HG03575 (cell line): ENCODE measurements around the gene EIF5.

ENCODE experiments used
- ATAC-seq: cut with Tn5 transposase; IDR thresholded peaks from one replicate; pipeline ENCODE4 v1.9.1; 2021; ENCODE audit not compliant: unreplicated experiment, insufficient number of reproducible peaks, low FRiP score; ENCODE audit errors: extremely low read depth

Gene EIF5

DNA sequence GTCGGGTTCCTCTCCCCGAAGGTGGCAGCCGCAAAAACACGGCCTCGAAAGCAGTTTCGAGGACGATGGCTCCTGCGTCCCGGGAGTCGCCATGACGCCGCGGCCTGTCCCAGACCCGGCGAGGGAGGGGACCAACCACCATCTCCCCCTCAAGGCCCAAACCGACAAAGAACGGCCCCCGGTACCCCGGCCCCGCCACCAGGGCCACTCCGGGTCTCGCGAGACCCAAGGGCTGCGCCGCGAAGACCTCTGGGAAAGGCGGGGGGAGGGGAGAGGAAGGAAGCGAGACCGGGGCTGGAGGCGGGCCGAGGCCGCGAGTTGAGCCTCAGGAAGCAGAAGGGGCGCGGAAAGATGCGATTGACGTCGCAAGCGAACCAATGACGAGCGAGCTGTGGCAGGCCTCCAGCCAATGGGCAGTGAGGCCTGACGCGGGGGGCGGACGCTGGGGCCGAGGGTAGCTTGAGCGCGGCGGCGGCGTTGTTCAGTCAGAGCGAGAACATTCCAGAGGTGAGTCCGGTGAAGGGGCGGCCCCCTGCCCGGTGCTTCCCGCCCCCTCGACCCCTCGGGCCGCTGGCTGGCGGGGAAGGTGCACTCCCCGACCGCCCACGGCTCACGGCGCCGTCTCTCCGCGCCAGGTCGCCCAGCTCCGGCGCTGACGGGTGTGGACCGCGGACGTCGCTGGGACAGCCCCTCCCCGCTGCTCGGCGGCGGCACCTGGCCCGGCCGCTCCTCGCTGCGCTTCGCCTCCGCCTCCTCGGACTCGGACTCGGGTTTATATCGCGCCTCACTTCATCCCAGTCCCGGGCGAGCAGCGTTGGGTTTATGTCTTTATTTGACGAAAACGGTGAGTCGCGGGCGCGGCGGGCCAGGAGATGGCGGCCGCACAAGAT, at the start of gene EIF5:
Gene EIF5 (plus strand): TSS at position 484 of the 890 bp plus-strand sequence. CDS start 1,624 bp downstream, outside the sequence.
- peak; percentile 58 for ATAC-seq

DNA sequence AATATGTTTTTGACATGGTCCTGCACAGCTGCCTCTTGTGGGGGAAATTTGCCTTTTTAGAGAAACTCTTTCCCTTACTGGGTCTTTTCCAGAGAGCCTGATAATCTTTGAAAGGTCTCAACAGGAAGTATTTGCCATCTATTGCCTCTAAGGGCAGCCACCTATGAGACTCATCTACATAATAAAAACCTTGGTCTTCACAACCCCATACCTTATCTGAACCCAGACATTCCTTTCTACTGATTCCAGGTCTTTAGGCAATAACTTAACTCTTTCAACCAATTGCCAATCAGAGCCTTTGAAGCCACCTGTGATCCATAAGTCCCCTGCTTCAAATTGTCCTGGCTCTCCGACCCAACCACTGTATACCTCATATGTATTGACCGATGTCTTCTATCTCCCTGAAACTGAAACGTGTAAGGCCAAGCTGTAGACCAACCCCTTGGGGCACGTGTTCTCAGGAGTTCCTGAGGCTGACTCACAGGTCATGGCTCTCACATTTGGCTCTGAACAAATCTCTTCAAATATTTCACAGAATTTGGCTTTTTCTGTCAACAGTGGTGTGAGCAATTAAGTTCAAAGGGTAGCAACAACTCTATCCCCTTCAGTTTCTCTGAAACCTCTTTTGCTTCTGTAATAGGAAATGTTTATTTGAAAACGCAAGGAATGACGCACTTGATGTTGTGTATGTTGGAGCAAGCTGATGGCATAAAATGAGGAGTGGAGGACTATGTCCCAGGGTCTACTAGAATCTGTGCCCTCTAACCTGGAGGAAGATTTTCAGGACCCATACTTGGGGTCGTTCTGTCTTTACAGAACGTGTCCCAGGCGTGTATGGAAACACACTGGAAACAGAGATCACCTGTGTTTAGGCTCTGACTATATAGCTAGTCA, 49.2 kb upstream of the EIF5 start:
- ATAC-seq: no peak

DNA sequence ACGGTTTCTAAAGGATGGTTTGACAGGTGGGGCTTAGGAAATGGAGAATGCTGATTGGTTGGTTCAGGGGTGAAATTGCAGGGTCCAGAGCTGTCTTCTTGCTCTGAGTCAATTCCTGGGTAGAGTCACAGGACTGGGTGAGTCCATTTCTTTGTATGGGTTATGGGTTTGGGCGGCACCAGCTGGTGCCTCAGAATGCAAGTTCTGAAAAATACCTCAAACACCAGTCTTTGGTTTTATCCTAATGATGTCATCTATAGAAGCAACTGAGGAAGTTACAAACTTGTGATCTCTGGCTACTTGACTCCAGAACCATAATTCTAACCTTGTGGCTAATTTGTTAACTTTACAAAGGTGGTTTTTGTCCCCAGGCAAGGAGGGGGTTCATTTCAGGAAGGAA, 47.6 kb upstream of the EIF5 start:
- ATAC-seq: no peak

DNA sequence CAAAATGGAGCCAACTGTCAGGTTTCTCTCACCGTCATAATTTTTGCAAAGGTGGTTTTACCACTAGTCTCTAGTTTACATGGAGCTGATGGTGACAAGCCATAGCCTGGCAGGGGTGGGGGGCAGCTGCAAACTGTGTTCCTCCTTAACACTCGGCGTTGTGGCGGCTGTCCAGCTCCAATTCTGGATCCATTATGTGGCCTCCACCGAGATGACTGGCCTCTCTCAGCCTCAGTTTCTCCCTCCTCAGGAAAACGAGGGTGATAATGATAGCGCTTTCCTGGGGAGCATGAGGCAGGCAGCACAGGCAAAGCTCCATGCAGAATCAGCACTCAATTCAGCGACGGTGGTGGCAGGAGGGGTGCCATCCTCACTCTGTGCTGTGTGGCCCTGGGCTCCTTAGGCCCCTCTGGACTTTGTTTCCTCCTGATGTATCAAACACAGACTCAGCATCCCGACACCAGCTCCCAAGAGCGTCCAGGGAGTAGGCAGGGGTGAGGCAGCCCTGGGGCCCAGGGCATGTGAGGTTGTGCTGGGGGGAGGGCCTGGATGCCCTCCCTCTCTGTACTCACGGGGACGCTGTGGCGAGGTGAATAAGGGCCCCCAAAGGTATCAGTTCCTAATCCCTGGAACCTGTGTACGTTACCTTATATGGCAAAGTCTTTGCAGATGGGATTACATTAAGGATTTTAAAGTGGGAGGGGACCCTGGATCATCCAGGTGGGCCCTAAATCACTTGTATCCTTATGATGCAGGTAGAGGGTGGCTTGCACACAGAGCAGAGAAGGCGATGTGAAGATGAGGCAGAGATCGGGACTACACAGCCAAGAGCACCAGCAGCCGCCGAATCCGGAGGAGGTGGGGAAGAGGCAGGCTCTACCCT, 46.8 kb upstream of the EIF5 start:
- no peak for ATAC-seq

DNA sequence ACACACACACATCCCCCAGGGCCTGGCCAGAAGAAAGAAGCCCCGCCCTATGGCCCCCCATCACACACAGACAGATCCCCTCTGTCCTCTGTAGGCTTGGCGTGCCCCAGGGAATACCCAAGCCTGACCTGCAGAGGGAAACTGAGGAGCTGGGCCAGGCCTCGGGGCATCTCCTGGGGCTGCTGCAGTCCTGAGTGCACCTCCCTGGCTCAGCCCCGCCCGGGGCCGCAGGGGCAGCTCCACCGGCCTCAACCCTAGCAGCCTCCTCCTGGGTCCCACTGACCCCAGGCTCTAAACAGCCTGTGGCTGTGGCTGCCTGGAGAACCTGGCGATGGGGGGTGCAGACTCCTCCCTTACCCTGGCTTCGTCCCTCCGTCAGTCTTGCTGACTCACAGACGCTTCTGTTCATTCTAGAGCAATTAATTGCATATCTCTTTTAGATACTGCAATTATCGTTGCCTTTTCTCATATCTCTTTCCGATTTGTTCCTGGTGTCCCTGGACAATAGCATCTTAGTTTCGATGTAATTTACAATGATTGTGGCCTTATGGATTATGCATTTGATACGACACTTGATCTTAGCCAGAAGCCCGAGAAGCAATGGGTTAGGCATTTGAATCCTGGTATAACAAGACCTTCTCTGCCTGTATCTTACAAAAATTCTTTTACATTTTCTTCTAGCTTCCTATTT, 45.8 kb upstream of the EIF5 start:
- no peak for ATAC-seq

DNA sequence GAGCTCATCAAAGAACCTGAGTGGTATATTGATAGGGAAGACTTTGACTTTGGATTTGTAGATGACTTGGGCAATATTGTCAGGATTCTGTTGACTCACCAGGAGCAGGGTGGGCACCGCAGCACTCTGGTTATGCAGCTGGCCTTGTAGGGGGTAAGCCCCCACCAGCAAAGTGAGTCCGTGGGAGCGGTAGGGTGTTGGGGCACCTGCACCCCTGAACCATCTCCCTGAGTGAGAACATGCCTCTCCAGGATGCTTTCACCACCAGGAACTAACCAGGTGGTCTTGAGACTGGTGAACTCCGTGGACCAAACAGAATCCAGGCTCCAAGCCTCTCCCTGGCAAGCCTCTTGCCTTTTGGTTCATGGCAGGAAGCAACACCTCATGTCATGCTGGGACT, 44.0 kb upstream of the EIF5 start:
- no peak for ATAC-seq

DNA sequence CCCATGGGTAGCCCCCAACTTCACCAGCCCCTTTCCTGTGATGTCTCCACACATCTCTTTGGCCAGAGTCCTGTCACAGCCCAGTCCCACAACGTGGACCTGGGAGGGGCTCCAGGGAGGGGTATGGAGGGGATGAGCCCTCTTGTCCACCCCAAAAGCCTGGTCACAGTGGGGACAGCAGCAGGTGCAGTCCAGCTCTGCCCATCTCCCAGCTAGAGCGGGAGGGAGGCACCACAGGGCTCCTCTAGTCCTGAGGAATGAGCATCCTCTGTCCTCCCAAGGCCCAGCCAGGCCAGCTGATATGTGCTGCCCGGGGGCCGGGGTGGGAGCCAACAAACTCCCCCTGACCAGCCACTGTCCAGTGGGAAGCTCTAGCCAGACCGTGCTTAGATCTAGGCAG, 43.5 kb upstream of the EIF5 start:
- ATAC-seq: no peak

DNA sequence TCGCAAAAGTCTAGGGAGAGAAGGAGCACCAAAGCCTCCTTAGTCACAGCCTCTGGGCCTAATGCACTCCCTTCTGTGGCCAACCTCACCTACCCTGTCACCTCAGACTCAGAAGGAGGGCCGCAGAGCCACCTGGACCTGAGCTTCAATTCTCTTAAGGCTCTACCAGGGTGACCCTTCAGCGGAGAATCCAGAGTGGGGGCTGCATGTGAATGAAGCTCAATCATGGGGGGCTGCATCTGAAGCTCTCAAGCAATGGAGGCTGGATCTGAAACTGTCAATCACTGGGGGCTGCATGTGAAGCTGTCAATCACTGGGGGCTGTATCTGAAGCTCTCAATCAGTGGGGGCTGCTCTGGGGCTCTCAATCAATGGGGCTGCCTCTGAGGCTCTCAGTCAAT, 43.1 kb upstream of the EIF5 start:
- ATAC-seq: no peak

DNA sequence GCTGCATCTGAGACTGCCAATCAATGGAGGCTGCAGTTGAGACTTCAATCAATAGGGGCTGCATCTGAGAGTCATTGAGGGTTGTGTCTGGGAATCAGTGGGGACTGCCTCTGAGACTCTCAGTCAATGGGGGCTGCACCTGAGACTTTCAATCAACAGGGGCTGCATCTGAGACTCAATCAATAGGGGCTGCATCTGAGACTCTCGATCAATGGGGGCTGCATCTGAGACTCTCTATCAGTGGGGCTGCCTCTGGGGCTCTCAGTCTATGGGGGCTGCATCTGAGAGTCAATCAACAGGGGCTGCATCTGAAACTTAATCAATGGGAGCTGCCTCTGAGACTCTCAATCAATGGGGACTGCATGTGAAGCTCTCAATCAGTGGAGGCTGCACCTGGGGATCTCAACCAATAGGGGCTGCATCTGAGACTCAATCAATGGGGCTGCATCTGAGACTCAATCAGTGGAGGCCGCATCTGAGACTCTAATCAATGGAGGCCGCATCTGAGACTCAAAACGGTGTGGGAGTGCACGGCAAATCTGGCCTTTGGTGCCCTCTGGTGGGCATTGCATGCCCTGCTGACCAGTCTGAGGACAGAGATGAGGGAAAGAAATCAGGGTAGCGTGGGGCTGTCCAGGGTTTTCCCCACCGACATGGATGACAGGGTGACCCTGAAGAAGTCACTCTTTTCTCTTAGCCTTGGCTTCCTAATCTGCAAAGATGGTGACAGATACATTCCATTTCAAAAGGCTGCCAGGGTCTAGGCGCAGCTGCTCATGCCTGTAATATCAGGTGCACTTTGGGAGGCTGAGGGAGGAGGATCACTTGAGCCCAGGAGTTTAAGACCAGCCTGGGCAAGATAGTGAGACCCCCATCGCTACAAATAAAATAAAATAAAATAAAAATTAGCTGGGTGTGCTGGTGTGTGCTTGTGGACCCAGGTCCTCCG, 41.3 kb upstream of the EIF5 start:
- no peak for ATAC-seq

DNA sequence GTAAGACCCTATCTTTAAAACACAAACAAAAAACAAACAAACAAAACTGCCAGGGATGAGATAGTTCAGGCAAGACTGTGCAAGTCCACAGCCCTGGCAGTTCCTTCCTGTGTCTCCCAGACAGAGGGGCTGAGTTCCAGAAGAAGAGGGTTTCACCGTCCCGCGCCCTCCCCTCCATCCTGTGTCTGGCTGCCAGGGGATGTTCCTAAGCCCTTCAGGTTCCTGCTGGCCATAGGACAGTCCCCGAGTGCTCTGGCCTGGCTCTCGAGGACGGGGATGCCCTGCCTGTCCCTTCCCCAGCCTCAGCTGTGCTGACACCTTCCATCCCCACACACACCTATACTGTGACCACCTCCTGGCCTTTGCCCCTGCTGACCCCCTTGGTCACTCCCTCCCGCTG, 40.6 kb upstream of the EIF5 start:
- ATAC-seq: no peak

DNA sequence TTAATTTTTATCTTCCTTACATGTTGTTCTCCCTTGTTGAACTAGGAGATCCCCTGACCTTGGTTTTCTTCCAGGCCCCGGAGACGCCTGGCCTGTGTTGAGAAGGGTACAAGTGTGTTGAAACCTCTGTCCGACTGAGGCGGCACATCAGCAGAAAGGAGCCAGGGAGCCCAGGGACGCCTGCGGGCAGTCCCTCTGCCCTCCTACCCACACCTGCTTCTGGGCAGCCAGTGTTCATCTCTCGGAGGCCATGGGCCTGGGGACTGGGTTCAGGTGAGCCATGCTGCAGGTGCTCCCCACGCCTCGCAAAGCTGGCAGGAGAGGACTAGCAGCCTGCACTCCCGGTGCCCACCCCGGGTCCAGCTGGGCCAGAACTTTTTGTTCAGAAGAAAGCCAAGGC, 39.9 kb upstream of the EIF5 start:
- ATAC-seq: no peak

DNA sequence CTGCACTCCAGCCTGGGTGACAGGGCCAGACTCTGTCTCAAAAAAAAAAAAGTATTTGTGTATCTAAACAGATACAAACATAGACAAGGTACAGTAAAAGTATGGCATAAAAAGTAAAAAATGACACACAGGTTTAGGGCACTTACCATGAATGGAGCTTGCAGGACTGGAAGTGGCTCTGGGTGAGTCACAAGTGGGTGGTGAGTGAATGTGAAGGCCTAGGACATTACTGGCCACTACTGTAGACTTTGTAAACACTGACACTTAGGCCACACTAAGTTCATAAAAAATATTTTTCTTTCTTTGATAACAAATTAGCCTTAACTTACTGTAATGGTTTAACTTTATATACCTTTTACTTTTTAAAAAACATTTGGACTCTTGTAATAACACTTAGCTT, 38.0 kb upstream of the EIF5 start:
- ATAC-seq: no peak

DNA sequence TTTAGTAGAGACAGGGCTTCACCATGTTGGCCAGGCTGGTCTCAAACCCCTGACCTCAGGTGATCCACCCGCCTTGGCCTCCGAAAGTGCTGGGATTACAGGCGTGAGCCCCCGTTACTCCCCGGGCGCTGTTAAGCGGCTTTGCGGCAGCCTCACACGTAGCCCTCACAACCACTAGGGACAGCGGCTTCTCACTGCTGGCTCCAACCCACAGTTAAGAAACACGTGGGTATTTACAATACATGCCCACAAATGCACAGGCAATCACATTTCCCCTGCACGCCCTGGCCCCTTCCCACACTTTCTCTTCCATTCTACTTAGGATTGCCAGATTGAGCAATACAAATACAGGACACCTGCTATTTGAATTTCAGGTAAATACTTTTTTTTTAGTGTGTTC, 37.0 kb upstream of the EIF5 start:
- ATAC-seq: no peak

DNA sequence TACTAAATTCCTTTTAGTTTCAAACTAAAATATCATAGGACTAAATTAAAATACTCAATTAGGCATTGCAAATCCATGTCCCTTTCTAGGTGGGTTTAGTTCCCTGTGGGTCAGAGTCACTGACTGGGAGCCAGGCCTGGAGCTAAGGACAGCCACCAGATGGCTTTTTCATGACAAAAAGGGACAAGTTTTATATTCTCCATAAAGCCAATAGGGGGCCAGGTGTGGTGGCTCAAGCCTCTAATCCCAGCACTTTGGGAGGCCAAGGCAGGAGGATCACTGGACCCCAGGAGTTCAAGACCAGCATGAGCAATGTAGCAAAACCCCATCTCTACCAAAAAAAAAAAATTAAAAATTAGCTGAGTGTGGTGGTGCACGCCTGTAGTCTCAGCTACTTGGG, 35.4 kb upstream of the EIF5 start:
- no peak for ATAC-seq

DNA sequence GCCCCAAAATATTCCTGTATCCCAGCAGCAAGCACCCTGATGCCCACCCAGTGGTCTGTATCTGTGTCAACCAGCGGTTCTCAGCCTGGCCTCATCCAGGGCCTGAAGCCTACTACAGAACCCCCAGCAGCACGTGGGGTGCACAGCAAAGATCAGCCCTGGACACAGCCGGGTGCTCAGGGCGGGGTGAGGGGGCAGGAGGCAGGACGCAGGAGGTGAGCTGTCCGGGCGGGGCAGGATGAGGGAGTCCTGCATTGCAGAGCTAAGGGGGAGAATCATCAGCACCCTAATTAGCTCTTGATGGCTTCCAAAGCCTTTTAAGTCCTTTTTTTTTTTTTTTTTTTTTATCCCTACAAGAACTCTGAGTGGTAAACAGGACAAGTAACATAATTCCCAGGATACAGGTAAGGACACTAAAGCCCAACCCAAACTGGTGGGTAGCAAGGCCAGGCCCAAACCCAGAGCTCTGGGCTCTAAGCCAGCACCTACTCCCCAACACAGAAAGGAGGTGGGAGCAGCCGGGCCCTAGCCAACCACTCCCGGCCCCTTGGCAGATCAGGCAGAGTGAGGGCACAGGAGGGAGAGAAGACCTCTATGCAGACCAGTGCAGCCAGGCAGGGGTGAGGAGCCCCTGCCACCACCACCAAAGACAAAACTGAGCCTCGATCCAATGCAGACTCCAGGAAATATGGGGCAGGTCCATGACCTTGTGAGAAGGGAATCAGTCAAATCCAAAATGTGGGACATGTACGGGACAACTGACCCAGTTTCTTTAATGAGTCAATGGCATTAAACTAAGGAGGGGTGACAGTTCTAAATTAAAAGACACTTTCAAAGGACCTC, 32.3 kb upstream of the EIF5 start:
- no peak for ATAC-seq

DNA sequence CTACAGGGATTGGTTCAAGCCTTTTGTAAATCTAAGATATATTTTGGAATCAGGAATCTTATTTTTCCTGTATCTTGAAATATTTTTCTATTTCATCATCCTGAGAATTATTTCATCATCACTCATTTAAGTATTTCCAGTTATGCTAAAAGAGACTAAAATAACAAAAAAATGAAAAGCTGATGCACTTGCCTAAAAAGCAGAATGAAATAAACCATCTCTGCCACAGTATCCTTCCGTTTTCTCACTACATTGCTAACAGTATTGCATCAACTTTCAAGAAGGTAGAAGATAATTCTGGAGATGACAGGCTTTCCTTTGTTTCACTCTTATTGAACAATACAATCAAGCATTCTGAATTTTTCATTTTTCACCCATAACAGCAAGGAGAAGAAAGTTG, 31.1 kb upstream of the EIF5 start:
- ATAC-seq: no peak

DNA sequence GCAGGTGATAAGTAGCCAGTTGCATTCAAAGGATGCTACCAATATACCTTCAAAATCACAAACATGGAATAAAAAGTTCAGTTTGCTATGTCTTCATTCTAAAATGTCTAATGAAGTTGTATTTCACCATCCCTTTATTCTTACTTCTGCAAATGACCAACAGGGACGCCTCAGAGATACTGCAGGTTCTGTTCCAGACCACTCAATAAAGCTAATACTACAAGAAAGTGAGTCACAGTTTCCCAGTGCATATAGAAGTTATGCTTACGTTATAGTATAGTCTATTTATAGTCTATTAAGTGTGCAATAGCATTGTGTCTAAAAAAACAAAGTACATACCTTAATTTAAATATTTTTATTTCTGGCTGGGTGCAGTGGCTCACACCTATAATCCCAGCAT, 29.3 kb upstream of the EIF5 start:
- no peak for ATAC-seq
